Skin epidermis (tissue), 12 donors: ENCODE measurements around the gene PUS10.
"Not testable (repeated sequence)": the region's sequence is repeated elsewhere in the genome, so short reads cannot be mapped to it uniquely, and the experiment has no call there.

Source experiments
- H3K27ac ChIP-seq, 21 experiments: fragments of 200-600 bp; sonication (generic) in 11 of 21; one replicate each; pipeline ENCODE4 v1.5.0; 2020; ENCODE audit warnings: mild to moderate bottlenecking in 3 of 21, inconsistent platforms in 2 of 21, moderate library complexity in 2 of 21
- H3K4me3 ChIP-seq, 7 experiments: fragments of 200-600 bp; sonication (generic) in 2 of 7; one replicate each; pipeline ENCODE4 v1.5.0; 2020; ENCODE audit warnings: inconsistent platforms in 2 of 7, mild to moderate bottlenecking in 2 of 7, moderate library complexity in 1 of 7

The PUS10 gene, protein sequence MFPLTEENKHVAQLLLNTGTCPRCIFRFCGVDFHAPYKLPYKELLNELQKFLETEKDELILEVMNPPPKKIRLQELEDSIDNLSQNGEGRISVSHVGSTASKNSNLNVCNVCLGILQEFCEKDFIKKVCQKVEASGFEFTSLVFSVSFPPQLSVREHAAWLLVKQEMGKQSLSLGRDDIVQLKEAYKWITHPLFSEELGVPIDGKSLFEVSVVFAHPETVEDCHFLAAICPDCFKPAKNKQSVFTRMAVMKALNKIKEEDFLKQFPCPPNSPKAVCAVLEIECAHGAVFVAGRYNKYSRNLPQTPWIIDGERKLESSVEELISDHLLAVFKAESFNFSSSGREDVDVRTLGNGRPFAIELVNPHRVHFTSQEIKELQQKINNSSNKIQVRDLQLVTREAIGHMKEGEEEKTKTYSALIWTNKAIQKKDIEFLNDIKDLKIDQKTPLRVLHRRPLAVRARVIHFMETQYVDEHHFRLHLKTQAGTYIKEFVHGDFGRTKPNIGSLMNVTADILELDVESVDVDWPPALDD

DNA sequence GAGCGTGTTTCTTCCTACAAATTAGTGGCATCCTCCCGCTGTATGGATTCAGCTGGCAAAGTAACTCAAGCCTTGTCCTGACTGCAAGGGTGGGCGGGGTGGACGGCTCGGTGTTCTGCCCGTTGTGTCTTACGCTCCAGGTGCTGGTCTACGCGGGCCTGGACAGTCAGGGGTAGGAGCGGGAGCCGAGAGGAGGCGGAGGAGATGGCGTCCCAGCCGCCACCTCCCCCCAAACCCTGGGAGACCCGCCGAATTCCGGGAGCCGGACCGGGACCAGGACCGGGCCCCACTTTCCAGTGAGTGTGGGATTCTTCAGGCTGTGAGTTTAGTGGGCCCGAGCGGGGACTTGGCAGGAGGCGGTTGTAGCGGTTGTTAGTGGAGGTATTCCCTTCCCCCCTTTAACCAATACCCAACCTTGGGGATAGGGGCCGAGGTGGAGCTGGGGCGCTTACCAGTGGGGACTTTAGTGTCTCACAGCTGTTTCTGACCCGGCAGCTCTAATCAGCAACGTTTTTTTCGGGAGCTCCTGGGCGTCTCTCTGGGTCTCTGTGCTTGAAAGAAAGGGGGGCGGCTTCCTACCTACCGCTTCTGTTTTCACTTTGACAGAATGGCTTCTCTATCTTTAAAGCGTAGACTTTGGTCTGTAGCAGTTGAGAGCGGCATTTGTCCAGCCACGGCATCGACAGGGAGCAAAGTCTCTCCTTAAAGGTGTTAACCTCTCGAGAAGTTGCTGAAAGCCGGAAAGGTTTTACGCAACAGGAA is at the start of gene PUS10, which contains the start of gene PEX13:
PUS10 (minus strand) TSS at position 700 of the 762 bp plus-strand sequence. CDS start 6,365 bp downstream, outside the sequence.
PEX13 (plus strand) TSS at position 165 of the 762 bp plus-strand sequence; CDS start at position 205, 40 bp downstream.
- Histone ChIP-seq H3K4me3 (peak within 1 kb of the TSS; percentile 80 to 94 (median 92)), H3K27ac (peak within 1 kb of the TSS; percentile 56 to 95 (median 91))

DNA sequence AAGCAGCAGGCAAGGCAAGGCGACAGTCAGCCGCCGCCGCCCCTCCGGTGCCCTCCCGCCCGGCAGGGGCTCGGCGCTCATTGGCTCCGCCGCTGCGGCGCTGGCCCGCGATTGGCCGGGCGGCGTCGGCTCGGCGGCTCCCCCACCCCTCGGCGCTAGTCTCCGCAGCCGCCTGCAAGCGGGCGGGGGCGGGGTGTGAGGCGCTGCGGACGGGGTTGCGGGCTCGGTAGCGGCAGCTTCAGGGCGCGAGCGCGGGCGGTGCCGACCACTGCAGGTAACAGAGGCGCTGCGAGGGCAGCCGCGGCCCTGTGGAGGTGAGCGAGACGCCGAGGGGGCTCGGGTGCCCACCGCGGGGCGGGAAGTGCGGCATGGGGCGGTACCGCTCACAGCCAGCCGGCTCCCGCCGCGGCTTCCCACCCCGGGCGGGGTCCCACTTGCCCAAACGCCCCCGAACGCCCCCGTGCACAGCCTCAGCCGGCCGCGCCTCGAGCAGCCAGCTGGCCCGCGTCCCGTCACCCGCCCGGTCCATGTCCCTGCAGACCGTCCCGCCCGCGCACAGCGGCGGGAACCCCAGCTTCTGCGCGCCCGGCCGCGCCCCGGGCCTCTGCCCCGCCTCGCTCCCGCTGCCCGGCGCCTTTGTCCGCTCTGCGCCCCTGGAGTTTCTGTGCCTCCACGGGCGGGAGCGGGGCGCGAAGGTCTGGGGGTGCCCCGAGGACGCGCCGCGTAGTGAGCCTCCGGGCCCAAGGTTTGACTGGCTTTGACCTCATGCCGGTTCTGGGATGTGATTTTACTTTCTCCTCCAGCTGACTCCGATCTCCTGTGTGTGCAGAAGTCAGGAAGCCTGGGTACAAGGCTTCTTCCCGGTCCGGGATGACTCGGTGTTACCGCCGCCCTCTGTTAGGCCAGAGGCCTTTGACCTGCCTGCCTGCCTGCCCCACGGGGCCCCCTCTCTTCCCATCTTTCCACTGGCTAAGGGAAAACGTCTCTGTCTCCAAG is 48.0 kb upstream of the PUS10 start, which contains the start of gene SANBR:
SANBR (plus strand) TSS at position 158 of the 996 bp plus-strand sequence. CDS start 4,480 bp downstream, outside the sequence.
- peak within 1 kb of the TSS; percentile 65 to 99 (median 86) for H3K4me3 ChIP-seq
- peak within 1 kb of the TSS; percentile 53 to 89 (median 78) for H3K27ac ChIP-seq

GRCh38 chr2:61059382-61059781 is 41.3 kb upstream of the PUS10 start:
- H3K27ac ChIP-seq, result no peak overlapping the region
- H3K4me3 ChIP-seq, result no peak overlapping the region

GRCh38 chr2:61057562-61057961 is 39.5 kb upstream of the PUS10 start:
- H3K4me3 ChIP-seq, result no peak overlapping the region
- no peak overlapping the region for H3K27ac ChIP-seq

DNA sequence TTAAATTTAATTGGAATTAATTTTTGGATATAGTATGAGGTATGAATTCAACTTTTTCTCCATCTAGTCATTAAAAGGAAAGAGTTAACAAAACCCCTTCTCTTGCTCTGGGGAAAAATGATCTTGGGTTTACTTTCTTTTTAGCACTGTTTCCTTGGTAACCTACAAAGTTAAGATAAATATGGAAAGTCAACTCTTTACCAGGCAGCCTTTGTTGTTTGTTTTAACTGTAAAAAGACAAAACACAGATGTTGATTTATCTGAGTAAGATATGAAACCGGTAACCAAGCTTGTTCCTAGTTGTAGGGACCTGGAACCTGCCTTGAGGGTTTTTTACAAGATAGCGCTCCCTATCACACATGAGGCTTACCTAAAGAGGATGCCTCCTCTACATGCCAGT is 37.5 kb upstream of the PUS10 start:
- Histone ChIP-seq H3K4me3 (no peak overlapping the region), H3K27ac (no peak overlapping the region)

DNA sequence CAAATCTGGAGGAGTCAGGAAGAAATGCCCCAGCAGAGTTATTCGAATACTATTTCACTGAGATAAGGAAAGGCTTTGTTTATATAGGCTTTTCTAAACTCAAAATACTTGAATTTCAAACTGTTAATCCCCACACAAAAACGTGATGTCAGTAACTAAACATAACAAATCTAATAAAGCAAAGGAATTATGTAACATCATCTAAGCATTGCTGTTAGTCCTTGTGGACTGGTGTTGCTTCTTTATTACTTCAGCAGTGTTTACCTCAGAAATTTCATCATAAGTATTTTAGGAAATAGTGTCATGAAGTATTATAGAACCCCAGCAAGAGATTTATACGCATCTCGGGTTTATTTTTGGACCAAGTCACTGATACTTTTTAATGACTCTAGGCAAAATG is 27.9 kb upstream of the PUS10 start:
- peak overlapping the region in 1 of 21 experiments; percentile 11 for H3K27ac ChIP-seq

DNA sequence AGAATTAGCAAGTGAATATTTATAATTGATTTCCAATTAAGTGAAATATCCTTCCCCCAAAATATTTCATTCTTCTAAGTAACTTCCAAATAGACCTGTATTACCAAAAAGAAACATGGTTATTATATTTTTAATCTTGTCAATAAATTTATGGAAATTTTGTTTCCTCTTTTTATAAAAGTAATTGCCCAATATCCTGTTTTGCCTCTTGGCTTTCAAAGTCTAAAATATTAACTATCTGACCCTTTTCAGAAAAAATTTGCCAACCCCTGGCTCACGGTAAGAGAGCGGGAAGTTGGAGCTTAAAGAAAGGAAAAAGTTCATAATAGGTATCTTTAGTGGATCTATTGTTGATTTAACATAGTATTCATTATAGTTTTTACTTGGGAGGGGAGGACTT is 27.2 kb upstream of the PUS10 start:
- H3K27ac ChIP-seq, result peak overlapping the region in 1 of 21 experiments; percentile 37
- no peak overlapping the region for H3K4me3 ChIP-seq

More for the DNA sequence above, 27.9 kb upstream of the PUS10 start:
- H3K4me3 ChIP-seq, result no peak overlapping the region

- H3K27ac ChIP-seq, result no peak overlapping the region
These were observed 26.6 kb upstream of the PUS10 start for GRCh38 chr2:61044636-61045035.

GRCh38 chr2:61042807-61043206 is 24.8 kb upstream of the PUS10 start:
- Histone ChIP-seq H3K4me3 (no peak overlapping the region), H3K27ac (no peak overlapping the region)

More at GRCh38 chr2:61044636-61045035, 26.6 kb upstream of the PUS10 start:
- no peak overlapping the region for H3K4me3 ChIP-seq

DNA sequence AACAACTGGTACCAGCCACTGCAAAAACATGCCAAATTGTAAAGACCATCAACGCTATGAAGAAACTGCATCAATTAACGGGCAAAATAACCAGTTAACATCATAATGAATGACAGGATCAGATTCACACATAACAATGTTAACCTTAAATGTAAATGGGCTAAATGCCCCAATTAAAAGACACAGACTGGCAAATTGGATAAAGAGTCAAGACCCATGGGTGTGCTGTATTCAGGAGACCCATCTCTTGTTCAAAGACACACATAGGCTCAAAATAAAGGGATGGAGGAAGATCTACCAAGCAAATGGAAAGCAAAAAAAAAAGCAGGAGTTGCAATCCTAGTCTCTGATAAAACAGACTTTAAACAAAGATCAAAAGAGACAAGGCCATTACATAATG is 18.6 kb upstream of the PUS10 start:
- not testable (repeated sequence) for H3K27ac ChIP-seq, H3K4me3 ChIP-seq

DNA sequence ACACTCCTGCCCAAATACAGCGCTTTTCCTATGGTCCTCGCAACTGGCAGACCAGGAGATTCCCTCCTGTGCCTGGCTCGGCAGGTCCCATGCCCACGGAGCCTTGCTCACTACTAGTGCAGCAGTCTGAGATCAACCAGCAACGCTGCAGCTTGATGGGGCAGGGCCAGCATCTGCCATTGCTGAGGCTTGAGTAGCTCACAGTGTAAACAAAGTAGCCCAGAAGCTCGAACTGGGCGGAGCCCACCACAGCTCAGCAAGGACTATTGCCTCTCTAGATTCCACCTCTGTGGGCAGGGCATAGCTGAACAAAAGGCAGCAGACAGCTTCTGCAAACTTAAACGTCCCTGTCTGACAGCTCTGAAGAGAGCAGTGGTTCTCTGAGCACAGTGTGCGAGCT is 16.5 kb upstream of the PUS10 start:
- H3K27ac ChIP-seq, H3K4me3 ChIP-seq: not testable (repeated sequence)

DNA sequence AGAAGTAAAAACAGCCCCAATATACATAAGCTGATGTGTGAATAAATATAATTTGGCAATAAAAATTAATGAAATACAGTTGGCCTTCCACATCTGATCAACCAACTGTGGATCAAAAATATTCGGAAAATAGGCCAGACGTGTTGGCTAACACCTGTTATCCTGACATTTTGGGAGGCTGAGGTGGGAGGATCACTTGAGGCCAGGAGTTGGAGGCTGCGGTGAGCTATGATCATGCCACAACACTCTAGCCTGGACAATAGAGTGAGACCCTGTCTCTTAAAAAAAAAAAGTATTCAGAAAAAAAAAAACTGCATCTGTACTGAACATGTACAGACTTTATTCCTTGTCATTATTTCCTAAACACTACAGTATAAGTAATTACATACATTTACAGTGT is 11.5 kb upstream of the PUS10 start:
- Histone ChIP-seq H3K4me3 (no peak overlapping the region), H3K27ac (no peak overlapping the region)

GRCh38 chr2:61023670-61024069 is 5.6 kb upstream of the PUS10 start:
- no peak overlapping the region for H3K27ac ChIP-seq
- H3K4me3 ChIP-seq, result no peak overlapping the region

DNA sequence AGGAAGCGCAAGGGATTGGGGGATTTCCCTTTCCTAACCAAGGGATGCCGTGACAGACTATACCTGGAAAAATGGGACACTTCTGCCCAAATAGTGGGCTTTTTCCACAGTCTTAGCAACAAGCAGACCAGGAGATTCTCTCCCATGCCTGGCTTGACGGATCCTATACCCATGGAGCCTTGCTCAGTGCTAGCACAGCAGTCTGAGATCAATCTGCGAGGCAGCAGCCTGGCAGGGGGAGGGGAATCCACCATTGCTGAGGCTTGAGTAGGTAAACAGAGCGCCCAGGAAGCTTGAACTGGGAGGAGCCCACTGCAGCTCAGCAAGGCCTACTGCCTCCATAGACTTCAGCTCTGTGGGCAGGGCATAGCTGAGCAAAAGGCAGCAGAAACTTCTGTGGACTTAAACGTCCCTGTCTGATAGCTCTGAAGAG is 3.2 kb upstream of the PUS10 start:
- Histone ChIP-seq H3K27ac (no peak overlapping the region), H3K4me3 (no peak overlapping the region)

DNA sequence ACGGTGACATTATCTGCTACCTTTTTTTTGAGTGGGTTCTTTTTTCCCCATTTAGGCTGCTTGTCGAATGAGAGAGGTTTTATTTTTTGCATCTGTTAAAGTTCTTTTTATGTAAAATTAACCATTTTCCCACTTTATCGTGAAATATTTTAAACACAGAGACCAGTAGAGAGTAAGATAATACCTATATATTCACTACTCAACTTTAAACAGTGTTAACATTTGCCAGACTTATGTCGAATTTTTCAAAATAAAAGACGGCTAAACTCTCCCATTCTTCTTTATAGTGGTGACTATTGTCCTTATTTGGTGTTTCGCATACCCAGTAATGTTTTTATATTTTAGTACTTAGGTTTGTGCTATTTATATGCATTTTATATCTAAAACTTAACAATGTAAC is 743 bp upstream of the PUS10 start:
- Histone ChIP-seq H3K27ac (peak overlapping the region in 18 of 21 experiments; percentile 87 to 95 (median 92)), H3K4me3 (peak overlapping the region; percentile 80 to 94 (median 92))

DNA sequence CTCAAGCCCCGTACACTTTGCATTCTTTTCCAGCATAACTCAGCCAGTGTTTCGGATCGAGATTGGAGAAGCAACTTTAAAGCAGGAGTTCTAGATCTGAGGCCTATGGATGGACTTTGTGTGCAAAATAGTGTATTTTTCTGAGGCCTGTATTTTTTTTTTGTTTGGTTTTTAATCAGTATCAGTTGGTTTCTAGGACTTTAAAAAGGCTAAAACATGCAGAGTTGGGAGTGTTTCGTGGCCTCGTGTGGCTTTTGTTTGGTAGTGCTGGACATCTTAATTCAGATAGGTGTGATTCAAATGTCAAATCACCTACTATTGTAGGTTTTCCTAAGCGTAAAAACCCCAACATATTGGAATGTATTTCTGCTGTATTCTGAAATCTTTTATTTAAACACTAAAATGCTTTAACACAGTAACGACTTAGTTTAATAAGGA is 282 bp upstream of the PUS10 start:
- Histone ChIP-seq H3K4me3 (peak overlapping the region; percentile 80 to 94 (median 92)), H3K27ac (peak overlapping the region; percentile 56 to 95 (median 91))

DNA sequence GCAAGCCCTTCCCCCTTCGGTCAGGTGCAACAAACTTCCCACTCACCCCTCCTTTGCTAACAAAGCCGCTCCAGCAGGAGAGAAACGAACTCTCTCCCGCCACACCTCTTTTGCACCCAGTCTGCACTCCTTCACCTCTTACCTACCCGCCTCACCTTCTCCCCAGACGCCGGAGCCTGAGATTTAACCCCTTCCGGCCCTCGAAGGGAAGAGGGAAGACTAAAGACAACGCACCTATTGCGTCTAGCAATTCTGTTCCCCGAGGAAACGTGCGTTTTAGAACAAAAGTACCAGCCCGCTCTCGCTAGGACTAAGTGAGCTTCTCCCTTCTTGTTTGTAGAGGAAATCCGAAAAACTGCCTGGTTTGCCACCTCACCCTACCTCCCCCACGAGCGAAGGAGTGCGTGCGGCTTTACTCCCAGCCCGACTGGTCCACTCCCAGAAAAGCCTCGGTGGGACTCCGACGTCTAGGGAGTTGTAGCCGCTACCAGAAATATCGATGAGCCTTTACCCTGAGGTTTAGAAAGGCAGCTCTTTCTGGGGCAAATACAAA is 976 bp downstream of the PUS10 start:
- peak overlapping the region; percentile 80 to 94 (median 92) for H3K4me3 ChIP-seq
- peak overlapping the region; percentile 27 to 95 (median 91) for H3K27ac ChIP-seq

DNA sequence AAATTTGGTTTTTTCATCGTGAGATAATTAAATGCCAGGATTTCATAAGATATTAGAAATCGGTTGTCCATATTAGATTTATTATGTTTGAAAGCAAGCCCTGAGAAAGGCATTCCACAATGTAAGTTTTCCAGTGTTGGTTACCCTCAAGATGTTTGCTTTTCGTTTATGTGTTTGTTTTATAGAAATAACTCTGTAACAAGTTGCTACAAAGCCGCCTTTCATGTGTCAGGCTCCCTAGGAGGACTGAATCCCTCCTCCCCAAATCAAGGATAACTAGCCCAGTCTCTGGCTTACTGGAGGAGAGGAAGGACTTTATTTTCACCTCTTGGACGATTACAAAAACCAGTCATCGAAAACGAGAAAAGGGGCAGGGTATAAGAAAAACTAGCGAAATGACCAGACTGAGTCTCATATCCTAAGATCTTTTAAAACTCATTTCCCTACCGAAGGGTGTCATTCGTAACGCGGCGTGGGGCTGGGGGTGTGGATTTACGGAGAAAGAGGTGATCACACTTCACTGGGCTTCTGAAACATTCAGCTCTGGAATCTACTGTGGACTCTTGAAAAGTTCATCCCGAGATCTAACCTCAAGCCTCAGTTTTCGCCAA is 1.6 kb downstream of the PUS10 start:
- Histone ChIP-seq H3K4me3 (peak overlapping the region; percentile 80 to 94 (median 92)), H3K27ac (peak overlapping the region; percentile 27 to 95 (median 91))
